ENCODE data around the gene CA9. TPM values are rescaled to one million over a fixed set of nuclear protein-coding genes. Genes with fewer than 3 reads are reported as not detected.

The CA9 gene
- total RNA-seq, 1 experiment from 2014 or later: 67.0 TPM

GRCh38 chr9:35675204-35675603 is 1.5 kb downstream of the CA9 start:
- DNase-seq (ENCODE audit: low read depth): no peak

GRCh38 chr9:35675732-35676392 is 2.1 kb downstream of the CA9 start:
- DNase-seq (ENCODE audit: low read depth): no peak

- no peak for DNase-seq (ENCODE audit: low read depth)
These were observed 5.4 kb downstream of the CA9 start for GRCh38 chr9:35679091-35679490.

- DNase-seq (ENCODE audit: low read depth): no peak
These were observed 6.1 kb downstream of the CA9 start for GRCh38 chr9:35679766-35680330.

- DNase-seq (ENCODE audit: low read depth): peak; percentile 65
These were observed 6.8 kb downstream of the CA9 start for GRCh38 chr9:35680331-35681105.

- peak; percentile 39 for DNase-seq (ENCODE audit: low read depth)
These were observed 7.7 kb downstream of the CA9 start for GRCh38 chr9:35681341-35682002.

GRCh38 chr9:35682051-35682450 is 8.3 kb downstream of the CA9 start:
- DNase-seq (ENCODE audit: low read depth): no peak

- DNase-seq (ENCODE audit: low read depth): no peak
These were observed 9.0 kb downstream of the CA9 start for GRCh38 chr9:35682520-35683315.

- DNase-seq (ENCODE audit: low read depth): no peak
These were observed 9.6 kb downstream of the CA9 start for GRCh38 chr9:35683323-35683722.

GRCh38 chr9:35684921-35685320 is 11.2 kb downstream of the CA9 start:
- no peak for DNase-seq (ENCODE audit: low read depth)

GRCh38 chr9:35685506-35685905 is 11.8 kb downstream of the CA9 start:
- no peak for DNase-seq (ENCODE audit: low read depth)

- peak; percentile 84 for DNase-seq (ENCODE audit: low read depth)
These were observed 12.8 kb downstream of the CA9 start for GRCh38 chr9:35686222-35687203.

GRCh38 chr9:35687306-35687705 is 13.6 kb downstream of the CA9 start:
- DNase-seq (ENCODE audit: low read depth): no peak

GRCh38 chr9:35687972-35688557 is 14.3 kb downstream of the CA9 start:
- DNase-seq (ENCODE audit: low read depth): no peak

- DNase-seq (ENCODE audit: low read depth): peak; percentile 98
These were observed 15.1 kb downstream of the CA9 start for GRCh38 chr9:35688558-35689541.

- DNase-seq (ENCODE audit: low read depth): no peak
These were observed 16.0 kb downstream of the CA9 start, which contains the start of gene TPM2 for GRCh38 chr9:35689542-35690293. TPM2 (minus strand) TSS chr9:35689925; CDS start chr9:35689817, 108 bp downstream.

- DNase-seq (ENCODE audit: low read depth): no peak
These were observed 16.5 kb downstream of the CA9 start for GRCh38 chr9:35690294-35690613.
